ENCODE measurements around the gene ARHGAP24. TPM values are rescaled to one million over a fixed set of nuclear protein-coding genes. Genes with fewer than 3 reads are reported as not detected.

ARHGAP24 gene
- total and polyA plus RNA-seq, 2 donors (not counting 3 experiments of a cell fraction or from before 2014, with no cell fraction given): 52.1 to 79.4 TPM

DNA sequence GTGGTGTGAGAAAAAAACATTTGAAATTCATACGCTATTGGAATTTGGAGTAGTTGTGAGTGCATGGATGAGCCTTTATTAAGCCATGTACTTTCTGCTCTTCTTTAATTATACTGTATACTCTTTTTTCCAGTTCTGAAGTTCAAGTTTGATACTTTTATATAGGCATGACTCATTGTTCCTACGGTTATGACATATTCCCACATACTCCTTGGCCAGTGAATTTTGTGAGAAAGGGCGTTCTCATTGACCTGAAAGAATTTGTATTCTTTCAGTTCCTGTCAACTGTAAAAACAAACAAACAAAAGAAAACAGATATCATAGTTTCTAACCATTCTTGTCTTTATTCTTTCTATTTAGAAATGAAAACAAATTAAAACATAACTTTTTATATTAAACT is 477.6 kb downstream of the ARHGAP24 start:
- peaks cover 2 to 3% of the 10 kb centered on the region in 2 experiments for H3K36me3 ChIP-seq (ENCODE audit: control insufficient read depth in 2 of 2, extremely low read depth in 1 of 2, insufficient read depth in 2 of 2, low read length in 2 of 2)
- peaks cover 88% of the 10 kb centered on the region for H3K79me2 ChIP-seq (ENCODE audit: control insufficient read depth, insufficient read depth, low read length)
- H3K9ac ChIP-seq (replicated peaks; ENCODE audit: extremely low read depth, insufficient read depth, low read length): peak overlapping the region; percentile 33
- no peaks in the 10 kb centered on the region for H3K27me3 ChIP-seq (ENCODE audit: control insufficient read depth in 2 of 2, insufficient read depth in 2 of 2, low read length in 2 of 2)
- ChIA-PET CTCF (interaction anchor here (0.7 kb wide), 1 partner anchor 173 kb away, joined by 3 read pairs; no protein-coding TSS in a partner anchor), POLR2A (no interaction called here)
- intact Hi-C loops (cut with micrococcal nuclease) (no loop called here), dilution Hi-C loops (cut with MboI; ENCODE audit: extremely low pct_ligation_motif_present, low sequenced_read_pairs) (no loop called here)
- TF ChIP-seq FOS (IDR thresholded peaks at IDR 0.05; ENCODE audit: borderline replicate concordance, insufficient read depth, low read length): peak; percentile 78
- TF ChIP-seq JUN (IDR thresholded peaks at IDR 0.05; ENCODE audit: borderline replicate concordance, insufficient read depth, insufficient read length, low read depth): peak; percentile 82
- TF ChIP-seq MAX (IDR thresholded peaks at IDR 0.05; ENCODE audit: insufficient read depth, insufficient read length): no peak
- no peak overlapping the region for H3K4me3 ChIP-seq (replicated peaks in 1 of 3; ENCODE audit: insufficient read depth in 1 of 3, low read depth in 1 of 3, low read length in 3 of 3)
- H3K4me1 ChIP-seq (ENCODE audit: control insufficient read depth, extremely low read depth, insufficient read depth, low read length): peaks cover 26% of the 10 kb centered on the region
- H3K9me1 ChIP-seq (replicated peaks; ENCODE audit: control insufficient read depth, extremely low read depth, insufficient read depth, low read length): no peaks in the 10 kb centered on the region
- peak overlapping the region; percentile 64 for H3K27ac ChIP-seq (ENCODE audit: insufficient read depth, low read depth, low read length)
- DNase-seq (ENCODE audit: low read depth, low spot score) (peak; percentile 77), FAIRE-seq (no peak)
- H4K20me1 ChIP-seq (replicated peaks; ENCODE audit: control insufficient read depth, extremely low read depth, insufficient read depth, low read length): peaks cover 2% of the 10 kb centered on the region
- no TSS peak for BruUV-seq (replicated peaks)
- no peak overlapping the region for H2AFZ ChIP-seq (ENCODE audit: low read depth, low read length)
- peak overlapping the region; percentile 69 for H3K4me2 ChIP-seq (ENCODE audit: insufficient read depth, low read length)
- no peaks in the 10 kb centered on the region for H3K9me3 ChIP-seq (replicated peaks; ENCODE audit: control insufficient read depth, insufficient read depth, low read length)

DNA sequence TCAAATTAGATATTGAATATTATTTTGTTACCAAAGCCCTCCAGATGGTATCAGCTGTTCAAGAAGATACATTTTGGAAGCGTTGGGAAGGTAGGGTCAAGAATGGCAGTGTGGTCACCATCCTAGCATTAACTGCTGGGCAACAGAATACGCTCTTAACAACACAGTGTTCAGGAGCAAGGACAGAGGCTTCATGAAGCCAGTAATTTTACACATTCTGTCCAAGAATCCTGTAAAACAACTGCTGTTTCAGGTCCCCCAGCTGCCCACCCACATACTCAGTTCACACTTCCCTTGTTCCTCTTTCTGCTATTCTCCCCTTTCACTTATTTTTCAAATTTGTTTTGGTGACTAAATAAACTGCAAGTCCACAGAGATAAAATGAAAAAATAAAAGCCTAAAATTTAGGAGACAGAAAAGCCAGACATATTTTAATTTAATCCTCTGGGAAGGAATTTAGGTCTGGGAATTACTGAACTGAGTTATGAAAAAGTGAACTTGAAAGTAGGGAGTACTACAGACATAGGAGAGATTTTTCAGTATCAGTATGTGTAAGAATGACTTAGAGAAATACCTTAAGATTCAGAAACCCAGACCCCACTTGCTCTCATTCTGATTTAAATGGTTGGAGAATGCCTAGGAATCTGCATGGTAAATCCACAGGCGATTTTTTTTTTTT is 478.2 kb downstream of the ARHGAP24 start:
- H4K20me1 ChIP-seq (replicated peaks; ENCODE audit: control insufficient read depth, extremely low read depth, insufficient read depth, low read length): peaks cover 2% of the 10 kb centered on the region
- peaks cover 26% of the 10 kb centered on the region for H3K4me1 ChIP-seq (ENCODE audit: control insufficient read depth, extremely low read depth, insufficient read depth, low read length)
- no peak overlapping the region for H2AFZ ChIP-seq (ENCODE audit: low read depth, low read length)
- ChIA-PET CTCF (no interaction called here), POLR2A (no interaction called here)
- TF ChIP-seq EZH2 (IDR thresholded peaks at IDR 0.05; ENCODE audit: borderline replicate concordance, low read depth, low read length, severe bottlenecking) (no peak), POLR2A (IDR thresholded peaks at IDR 0.05; ENCODE audit: low read depth, low read length) (no peak), MAX (IDR thresholded peaks at IDR 0.05; ENCODE audit: insufficient read depth, insufficient read length) (no peak), POLR2AphosphoS5 (IDR thresholded peaks at IDR 0.05; ENCODE audit: insufficient read depth, low read depth, low read length) (no peak), MYC (IDR thresholded peaks at IDR 0.05; ENCODE audit: low read depth, low read length) (no peak), JUN (IDR thresholded peaks at IDR 0.05; ENCODE audit: borderline replicate concordance, insufficient read depth, insufficient read length, low read depth) (no peak), GATA2 (IDR thresholded peaks at IDR 0.05; ENCODE audit: insufficient read depth, insufficient read length, low read depth, low read length) (no peak), FOS (IDR thresholded peaks at IDR 0.05; ENCODE audit: borderline replicate concordance, insufficient read depth, low read length) (no peak)
- TF ChIP-seq, protein P1, sequence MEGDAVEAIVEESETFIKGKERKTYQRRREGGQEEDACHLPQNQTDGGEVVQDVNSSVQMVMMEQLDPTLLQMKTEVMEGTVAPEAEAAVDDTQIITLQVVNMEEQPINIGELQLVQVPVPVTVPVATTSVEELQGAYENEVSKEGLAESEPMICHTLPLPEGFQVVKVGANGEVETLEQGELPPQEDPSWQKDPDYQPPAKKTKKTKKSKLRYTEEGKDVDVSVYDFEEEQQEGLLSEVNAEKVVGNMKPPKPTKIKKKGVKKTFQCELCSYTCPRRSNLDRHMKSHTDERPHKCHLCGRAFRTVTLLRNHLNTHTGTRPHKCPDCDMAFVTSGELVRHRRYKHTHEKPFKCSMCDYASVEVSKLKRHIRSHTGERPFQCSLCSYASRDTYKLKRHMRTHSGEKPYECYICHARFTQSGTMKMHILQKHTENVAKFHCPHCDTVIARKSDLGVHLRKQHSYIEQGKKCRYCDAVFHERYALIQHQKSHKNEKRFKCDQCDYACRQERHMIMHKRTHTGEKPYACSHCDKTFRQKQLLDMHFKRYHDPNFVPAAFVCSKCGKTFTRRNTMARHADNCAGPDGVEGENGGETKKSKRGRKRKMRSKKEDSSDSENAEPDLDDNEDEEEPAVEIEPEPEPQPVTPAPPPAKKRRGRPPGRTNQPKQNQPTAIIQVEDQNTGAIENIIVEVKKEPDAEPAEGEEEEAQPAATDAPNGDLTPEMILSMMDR (IDR thresholded peaks at IDR 0.05; ENCODE audit: extremely low read depth in 1 of 2, insufficient read depth in 1 of 2, low read depth in 1 of 2, low read length in 2 of 2): no peak
- H3K79me2 ChIP-seq (ENCODE audit: control insufficient read depth, insufficient read depth, low read length): peaks cover 88% of the 10 kb centered on the region
- H3K4me2 ChIP-seq (ENCODE audit: insufficient read depth, low read length): peak overlapping the region; percentile 69
- no peak for FAIRE-seq
- H3K9me1 ChIP-seq (replicated peaks; ENCODE audit: control insufficient read depth, extremely low read depth, insufficient read depth, low read length): no peaks in the 10 kb centered on the region
- intact Hi-C loops (cut with micrococcal nuclease) (no loop called here), dilution Hi-C loops (cut with MboI; ENCODE audit: extremely low pct_ligation_motif_present, low sequenced_read_pairs) (no loop called here)
- H3K9ac ChIP-seq (replicated peaks; ENCODE audit: extremely low read depth, insufficient read depth, low read length): peak overlapping the region; percentile 8
- no TSS peak for BruUV-seq (replicated peaks)
- no peaks in the 10 kb centered on the region for H3K9me3 ChIP-seq (replicated peaks; ENCODE audit: control insufficient read depth, insufficient read depth, low read length)
- H3K36me3 ChIP-seq (ENCODE audit: control insufficient read depth in 2 of 2, extremely low read depth in 1 of 2, insufficient read depth in 2 of 2, low read length in 2 of 2): peaks cover 2 to 3% of the 10 kb centered on the region in 2 experiments
- no peaks in the 10 kb centered on the region for H3K27me3 ChIP-seq (ENCODE audit: control insufficient read depth in 2 of 2, insufficient read depth in 2 of 2, low read length in 2 of 2)
- DNase-seq (ENCODE audit: low read depth, low spot score): no peak
- H3K4me3 ChIP-seq (replicated peaks in 1 of 3; ENCODE audit: insufficient read depth in 1 of 3, low read depth in 1 of 3, low read length in 3 of 3): no peak overlapping the region
- H3K27ac ChIP-seq (ENCODE audit: insufficient read depth, low read depth, low read length): peak overlapping the region; percentile 64

Data from endothelial cell of umbilical vein (primary cell).